DOHH2 (cell line): ENCODE data around the gene NSG2.

ENCODE experiments used
- H3F3A ChIP-seq: fragments of 200-600 bp; sonication (generic), shearing (Covaris generic); 2 replicates; pipeline ENCODE4 v1.6.0; 2016; ENCODE audit warnings: antibody characterized with exemption, mild to moderate bottlenecking; ENCODE audit not compliant: control insufficient read depth, insufficient read depth
- H3K27ac ChIP-seq: fragments of 200-600 bp; sonication (generic); 2 replicates; pipeline ENCODE4 v1.5.1; 2014; ENCODE audit warnings: low read depth, mild to moderate bottlenecking, low read length, moderate library complexity
- H3K27me3 ChIP-seq: fragments of 200-600 bp; sonication (generic); 2 replicates; pipeline ENCODE4 v1.6.1; 2014; ENCODE audit warnings: mild to moderate bottlenecking, low read length, mixed read lengths; ENCODE audit not compliant: control insufficient read depth
- H3K36me3 ChIP-seq: fragments of 200-600 bp; sonication (generic); 2 replicates; pipeline ENCODE4 v1.6.1; 2014; ENCODE audit warnings: mild to moderate bottlenecking, low read length, moderate library complexity, mixed read lengths; ENCODE audit not compliant: control insufficient read depth
- H3K4me1 ChIP-seq: fragments of 200-600 bp; sonication (generic); 2 replicates; pipeline ENCODE4 v1.6.1; 2014; ENCODE audit warnings: mild to moderate bottlenecking, low read length, mixed read lengths; ENCODE audit not compliant: control insufficient read depth
- H3K4me2 ChIP-seq: fragments of 200-600 bp; sonication (generic); 2 replicates; pipeline ENCODE4 v1.6.0; 2014; ENCODE audit warnings: mild to moderate bottlenecking, low read length, moderate library complexity
- H3K4me3 ChIP-seq: fragments of 200-600 bp; sonication (generic); 2 replicates; pipeline ENCODE4 v1.5.1; 2014; ENCODE audit warnings: mild to moderate bottlenecking, low read length, mixed read lengths
- H3K79me2 ChIP-seq: fragments of 200-600 bp; sonication (generic); 2 replicates; pipeline ENCODE4 v1.6.1; 2014; ENCODE audit warnings: mild to moderate bottlenecking, low read length, mixed read lengths; ENCODE audit not compliant: control insufficient read depth
- H3K9me2 ChIP-seq: fragments of 200-600 bp; sonication (generic); replicated peaks from 2 replicates; pipeline ENCODE4 v1.6.1; 2014; ENCODE audit warnings: mild to moderate bottlenecking, low read length, mixed read lengths; ENCODE audit not compliant: control insufficient read depth
- H3K9me3 ChIP-seq: fragments of 200-600 bp; sonication (generic); 2 replicates; pipeline ENCODE4 v1.6.1; 2014; ENCODE audit warnings: antibody characterized with exemption, low read length, mixed read lengths; ENCODE audit not compliant: control insufficient read depth, insufficient read depth
- H4K20me1 ChIP-seq: fragments of 200-600 bp; sonication (generic); 2 replicates; pipeline ENCODE4 v1.6.0; 2014; ENCODE audit warnings: low read depth, mild to moderate bottlenecking, antibody characterized with exemption, low read length, moderate library complexity; ENCODE audit not compliant: control insufficient read depth, insufficient read depth
- CTCF ChIP-seq: fragments of 200-600 bp; sonication (generic); IDR thresholded peaks from one replicate; pipeline ENCODE4 v1.5.1; 2014; ENCODE audit warnings: antibody characterized with exemption, mild to moderate bottlenecking, low read depth, low read length; ENCODE audit not compliant: poor library complexity, severe bottlenecking
- EZH2phosphoT487 ChIP-seq: fragments of 200-600 bp; sonication (generic); IDR thresholded peaks from 2 replicates; pipeline ENCODE4 v1.6.1; 2017; ENCODE audit warnings: borderline replicate concordance, mild to moderate bottlenecking, antibody characterized with exemption, low read length, moderate library complexity, mixed read lengths

NSG2 gene

GRCh38 chr5:174093123-174093522 lies 47.6 kb downstream of the NSG2 start:
- Histone ChIP-seq H3K27ac (no peak overlapping the region), H3K9me2 (no peaks in the 10 kb centered on the region), H3K4me2 (no peak overlapping the region), H3K9me3 (no peaks in the 10 kb centered on the region), H4K20me1 (no peaks in the 10 kb centered on the region), H3F3A (no peaks in the 10 kb centered on the region), H3K4me3 (no peak overlapping the region), H3K36me3 (no peaks in the 10 kb centered on the region), H3K79me2 (no peaks in the 10 kb centered on the region), H3K4me1 (peaks cover 7% of the 10 kb centered on the region; the same call in 1 of the 2 replicates), H3K27me3 (peaks cover 3% of the 10 kb centered on the region; the same call in 1 of the 2 replicates)
- TF ChIP-seq CTCF, result no peak
- TF ChIP-seq EZH2phosphoT487, result no peak

DNA sequence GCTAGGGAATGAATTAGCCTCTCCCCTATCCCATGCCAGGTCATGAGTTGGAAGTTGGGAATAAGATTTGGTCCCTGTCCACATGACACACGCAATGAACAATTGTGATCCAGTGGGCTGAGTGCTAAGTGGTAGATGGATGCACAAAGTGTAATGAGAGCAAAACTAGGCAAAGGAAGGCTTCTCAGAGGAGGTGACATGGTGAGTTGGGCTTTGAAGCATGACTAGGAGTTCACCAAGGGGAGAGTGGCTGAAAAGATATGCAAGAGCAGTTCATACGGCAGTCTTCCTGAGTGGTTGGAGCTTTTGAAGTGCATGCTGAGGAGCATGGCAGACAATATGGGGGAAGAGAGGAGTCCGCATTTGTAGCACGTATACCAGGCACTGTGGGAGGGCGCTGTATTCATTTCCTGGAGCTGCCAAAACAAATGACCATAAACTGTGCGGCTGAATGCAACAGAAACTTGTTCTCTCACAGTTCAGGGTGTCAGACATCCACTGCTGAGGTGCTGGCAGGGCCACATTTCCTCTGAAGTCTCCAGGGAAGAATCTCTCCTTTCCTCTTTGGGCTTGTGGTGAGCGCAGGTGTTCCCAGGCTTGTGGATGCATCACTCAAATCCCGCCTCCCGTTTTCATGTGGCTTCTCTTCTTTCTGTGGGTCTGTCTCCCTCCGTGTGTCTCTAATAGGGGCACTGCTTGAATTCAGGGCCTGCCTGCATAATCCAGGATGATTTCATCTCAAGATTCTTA lies 49.5 kb downstream of the NSG2 start:
- H3K27me3 ChIP-seq, result peaks cover 3% of the 10 kb centered on the region; the same call in 1 of the 2 replicates
- no peak overlapping the region for H3K4me2 ChIP-seq
- peaks cover 11% of the 10 kb centered on the region for H3K4me1 ChIP-seq

DNA sequence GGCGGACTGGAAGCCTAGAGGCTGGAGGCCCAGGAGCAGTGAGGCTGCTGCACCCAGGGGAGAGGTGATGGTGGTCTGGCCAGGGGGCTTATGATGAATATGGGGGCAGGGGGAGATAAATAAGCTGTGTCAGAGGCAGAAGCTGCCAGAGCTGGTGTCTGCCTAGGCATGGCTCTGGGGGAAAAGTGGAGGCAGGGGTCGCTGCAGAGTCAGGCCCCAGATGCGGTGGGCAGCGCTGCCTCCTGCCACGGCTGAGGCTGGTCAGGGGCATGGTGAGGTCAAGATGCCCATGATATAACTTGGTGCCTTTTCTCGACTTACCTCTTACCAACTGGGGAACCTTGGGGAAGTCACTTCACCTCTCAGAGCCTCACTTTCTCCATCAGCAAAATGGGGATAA lies 51.1 kb downstream of the NSG2 start:
- TF ChIP-seq CTCF (no peak), EZH2phosphoT487 (no peak)
- no peak overlapping the region for H3K4me3 ChIP-seq
- H3K79me2 ChIP-seq, result no peaks in the 10 kb centered on the region
- H3F3A ChIP-seq, result no peaks in the 10 kb centered on the region
- H3K4me1 ChIP-seq, result peaks cover 11% of the 10 kb centered on the region
- no peaks in the 10 kb centered on the region for H3K36me3 ChIP-seq
- no peaks in the 10 kb centered on the region for H3K9me2 ChIP-seq
- H3K27me3 ChIP-seq, result peaks cover 3% of the 10 kb centered on the region; the same call in 1 of the 2 replicates
- no peak overlapping the region for H3K27ac ChIP-seq
- H3K4me2 ChIP-seq, result no peak overlapping the region
- H4K20me1 ChIP-seq, result no peaks in the 10 kb centered on the region
- H3K9me3 ChIP-seq, result no peaks in the 10 kb centered on the region

More for the DNA sequence above, 49.5 kb downstream of the NSG2 start:
- Histone ChIP-seq H4K20me1 (no peaks in the 10 kb centered on the region), H3F3A (no peaks in the 10 kb centered on the region), H3K9me2 (no peaks in the 10 kb centered on the region), H3K9me3 (no peaks in the 10 kb centered on the region), H3K27ac (no peak overlapping the region), H3K36me3 (no peaks in the 10 kb centered on the region), H3K4me3 (no peak overlapping the region), H3K79me2 (no peaks in the 10 kb centered on the region)
- TF ChIP-seq EZH2phosphoT487 (no peak), CTCF (no peak)
